ENCODE measurements around the gene FTSJ1. TPM values are rescaled to one million over a fixed set of nuclear protein-coding genes. Genes with fewer than 3 reads are reported as not detected.
A peak's percentile ranks its signal among the peaks of the same experiment; 100 is the strongest.

FTSJ1 gene
- total and polyA plus RNA-seq, 4 donors = 18.2 to 48.3 (median 44.8) TPM

DNA sequence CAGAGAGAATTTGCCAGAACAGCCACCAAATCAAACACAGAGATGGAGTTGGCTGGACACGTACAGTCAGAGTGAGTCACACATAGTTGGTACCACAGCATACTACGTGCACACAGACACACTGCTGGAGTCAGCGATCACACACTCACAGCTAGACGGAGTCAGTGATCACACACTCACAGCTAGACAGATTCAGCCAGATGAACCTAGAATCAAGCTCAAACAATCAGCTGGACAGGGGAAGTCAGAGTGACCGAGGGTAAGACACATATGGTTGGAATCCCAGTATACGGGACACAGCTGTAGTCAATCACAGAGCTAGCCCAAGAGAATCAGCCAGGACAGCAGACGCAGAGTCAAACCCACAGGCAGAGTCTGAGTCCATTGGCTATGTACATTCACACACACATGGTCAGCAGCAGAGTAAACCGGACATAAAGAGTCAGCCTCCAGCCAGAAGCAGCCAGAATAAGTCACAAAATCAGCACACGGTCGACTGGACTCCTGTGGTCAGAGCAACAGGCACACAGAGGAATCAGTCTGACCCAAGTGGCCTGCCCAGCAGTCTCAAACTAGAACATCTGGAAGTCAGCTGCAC is 10.6 kb upstream of the FTSJ1 start:
- peak overlapping the region in 1 of 2 donors; percentile 30 for H3K9ac ChIP-seq (ENCODE audit: insufficient read depth in 1 of 2, low read length in 2 of 2)
- TF ChIP-seq CTCF (IDR thresholded peaks at IDR 0.05; ENCODE audit: control extremely low read depth, extremely low read depth) = no peak
- H3K27me3 ChIP-seq (ENCODE audit: control insufficient read depth in 3 of 3, insufficient read depth in 3 of 3, low read length in 2 of 3) = no peaks in the 10 kb centered on the region
- H3K9me3 ChIP-seq (ENCODE audit: control insufficient read depth in 4 of 4, insufficient read depth in 3 of 4, low read length in 3 of 4) = peaks cover 0 to 5% (median 0%) of the 10 kb centered on the region in 4 donors
- ATAC-seq (ENCODE audit: insufficient read depth, low FRiP score) (peak; percentile 16), DNase-seq (peak; percentile 75 to 94 (median 88))
- H3K36me3 ChIP-seq (ENCODE audit: control insufficient read depth in 4 of 4, insufficient read depth in 4 of 4, low read length in 4 of 4) = peaks cover 0 to 13% (median 6%) of the 10 kb centered on the region in 4 donors
- H3K27ac ChIP-seq (ENCODE audit: low read depth in 1 of 2, low read length in 1 of 2) = peak overlapping the region in 1 of 2 donors; percentile 18
- WGBS, 2 donors = 76 to 87% methylated on average over 10 of the region's 10 CpGs
- H3K4me3 ChIP-seq = no peak overlapping the region
- H3K4me1 ChIP-seq (ENCODE audit: control insufficient read depth in 5 of 5, insufficient read depth in 5 of 5, low read length in 5 of 5) = peaks cover 0 to 8% (median 0%) of the 10 kb centered on the region in 5 donors

- Histone ChIP-seq H3K36me3 (ENCODE audit: control insufficient read depth in 4 of 4, insufficient read depth in 4 of 4, low read length in 4 of 4) (peaks cover 0 to 5% (median 2%) of the 10 kb centered on the region in 4 donors), H3K27me3 (ENCODE audit: control insufficient read depth in 3 of 3, insufficient read depth in 3 of 3, low read length in 2 of 3) (no peaks in the 10 kb centered on the region), H3K9ac (ENCODE audit: insufficient read depth in 1 of 2, low read length in 2 of 2) (no peak overlapping the region), H3K27ac (ENCODE audit: low read depth in 1 of 2, low read length in 1 of 2) (no peak overlapping the region), H3K4me3 (no peak overlapping the region), H3K4me1 (ENCODE audit: control insufficient read depth in 5 of 5, insufficient read depth in 5 of 5, low read length in 5 of 5) (peaks cover 0 to 8% (median 0%) of the 10 kb centered on the region in 5 donors), H3K9me3 (ENCODE audit: control insufficient read depth in 4 of 4, insufficient read depth in 3 of 4, low read length in 3 of 4) (peaks cover 0 to 5% (median 0%) of the 10 kb centered on the region in 4 donors)
- ATAC-seq (ENCODE audit: insufficient read depth, low FRiP score) (no peak), DNase-seq (no peak)
- 78 to 87% methylated on average over 5 to 10 of the region's 10 CpGs for WGBS, 2 donors
- no peak for TF ChIP-seq CTCF (IDR thresholded peaks at IDR 0.05; ENCODE audit: control extremely low read depth, extremely low read depth)
Measured at GRCh38 chrX:48466696-48467095, 9.3 kb upstream of the FTSJ1 start.

GRCh38 chrX:48467281-48467761 is 8.7 kb upstream of the FTSJ1 start:
- Histone ChIP-seq H3K36me3 (ENCODE audit: control insufficient read depth in 4 of 4, insufficient read depth in 4 of 4, low read length in 4 of 4) (no peaks in the 10 kb centered on the region), H3K9ac (ENCODE audit: insufficient read depth in 1 of 2, low read length in 2 of 2) (no peak overlapping the region), H3K27ac (ENCODE audit: low read depth in 1 of 2, low read length in 1 of 2) (no peak overlapping the region), H3K4me1 (ENCODE audit: control insufficient read depth in 5 of 5, insufficient read depth in 5 of 5, low read length in 5 of 5) (peaks cover 0 to 8% (median 0%) of the 10 kb centered on the region in 5 donors), H3K9me3 (ENCODE audit: control insufficient read depth in 4 of 4, insufficient read depth in 3 of 4, low read length in 3 of 4) (peaks cover 0 to 5% (median 0%) of the 10 kb centered on the region in 4 donors), H3K4me3 (no peak overlapping the region), H3K27me3 (ENCODE audit: control insufficient read depth in 3 of 3, insufficient read depth in 3 of 3, low read length in 2 of 3) (no peaks in the 10 kb centered on the region)
- whole genome bisulfite sequencing, 2 donors = 59 to 91% methylated on average over 9 to 10 of the region's 10 CpGs
- no peak for TF ChIP-seq CTCF (IDR thresholded peaks at IDR 0.05; ENCODE audit: control extremely low read depth, extremely low read depth)
- DNase-seq (peak; percentile 93 to 96 (median 93)), ATAC-seq (ENCODE audit: insufficient read depth, low FRiP score) (no peak)
